Upper lobe of left lung (tissue), 6 donors: ENCODE results near the gene DPF3. TPM values are rescaled to one million over a fixed set of nuclear protein-coding genes. Genes with fewer than 3 reads are reported as not detected.

Experiments
- ATAC-seq, 2 donors: fragments of 200-7000 bp; cut with Tn5 transposase; one replicate each; pipeline ENCODE4 v1.9.1; 2022; ENCODE audit warnings: mild to moderate bottlenecking in 2 of 2, moderate library complexity in 2 of 2; ENCODE audit not compliant: low FRiP score in 2 of 2
- DNase-seq, 2 donors: peaks; one replicate each; pipeline ENCODE4 v3.0.0-alpha.2; 2019 to 2020
- H3K27ac ChIP-seq, 4 donors: fragments of 200-600 bp; sonication (generic); one replicate each; pipeline ENCODE4 v1.5.1; 2016 to 2019
- H3K27me3 ChIP-seq, 4 donors: fragments of 200-600 bp; sonication (generic); one replicate each; pipeline ENCODE4 v1.5.1; 2017 to 2019
- H3K36me3 ChIP-seq, 4 donors: fragments of 200-600 bp; sonication (generic); one replicate each; pipeline ENCODE4 v1.5.1; 2016 to 2019
- H3K4me1 ChIP-seq, 4 donors: fragments of 200-600 bp; sonication (generic); one replicate each; pipeline ENCODE4 v1.5.1; 2018 to 2019
- H3K4me3 ChIP-seq, 4 donors: fragments of 200-600 bp; sonication (generic); one replicate each; pipeline ENCODE4 v1.5.1; 2017 to 2019; ENCODE audit warnings: mild to moderate bottlenecking in 2 of 4, moderate library complexity in 1 of 4
- H3K9me3 ChIP-seq, 4 donors: fragments of 200-600 bp; sonication (generic); one replicate each; pipeline ENCODE4 v1.5.1; 2018 to 2019
- CTCF ChIP-seq, 6 experiments: fragments of 450-650 bp in 4 of 6; fragments of 200-600 bp in 2 of 6; sonication (generic) in 2 of 6; IDR thresholded peaks; one replicate each; pipeline ENCODE4 v1.5.1; 2016 to 2019; ENCODE audit warnings: antibody characterized with exemption in 6 of 6
- EP300 ChIP-seq, 4 donors: sonication (generic); formaldehyde crosslinking; IDR thresholded peaks; one replicate each; pipeline ENCODE4 v1.5.1; 2017; ENCODE audit warnings: antibody characterized with exemption in 4 of 4, control low read depth in 2 of 4
- POLR2A ChIP-seq, 4 donors: fragments of 450-650 bp; IDR thresholded peaks; one replicate each; pipeline ENCODE4 v1.5.1; 2016 to 2017; ENCODE audit warnings: antibody characterized with exemption in 4 of 4, mild to moderate bottlenecking in 2 of 4
- POLR2AphosphoS5 ChIP-seq, 2 donors: sonication (generic); formaldehyde crosslinking; IDR thresholded peaks; one replicate each; pipeline ENCODE4 v1.5.1; 2017; ENCODE audit warnings: antibody characterized with exemption in 2 of 2
- WGBS, 2 donors: methylation state at CpG; one replicate each; pipeline ENCODE4 v1.1.5; 2017 to 2018; 5-methylcytosine and 5-hydroxymethylcytosine counted together
- total RNA-seq, 6 donors: library from RNA; depleted of rRNA in 4 of 6; stranded (reverse); fragments of >200 nt in 4 of 6; gene quantifications; one replicate each; pipeline versions ENCODE4 v1.1.0 to v1.2.1, GENCODE V29; 2016 to 2021
- donor health status: DM: no; HTN: no; CAD: no; lungs with moderate emphysema.
- donor health status: DM: no; HTN: yes; CAD: no; lungs with severe emphysema.

DPF3 gene
- total RNA-seq, 6 donors from 2014 or later, result 0.30 to 1.3 (median 1.0) TPM

DNA sequence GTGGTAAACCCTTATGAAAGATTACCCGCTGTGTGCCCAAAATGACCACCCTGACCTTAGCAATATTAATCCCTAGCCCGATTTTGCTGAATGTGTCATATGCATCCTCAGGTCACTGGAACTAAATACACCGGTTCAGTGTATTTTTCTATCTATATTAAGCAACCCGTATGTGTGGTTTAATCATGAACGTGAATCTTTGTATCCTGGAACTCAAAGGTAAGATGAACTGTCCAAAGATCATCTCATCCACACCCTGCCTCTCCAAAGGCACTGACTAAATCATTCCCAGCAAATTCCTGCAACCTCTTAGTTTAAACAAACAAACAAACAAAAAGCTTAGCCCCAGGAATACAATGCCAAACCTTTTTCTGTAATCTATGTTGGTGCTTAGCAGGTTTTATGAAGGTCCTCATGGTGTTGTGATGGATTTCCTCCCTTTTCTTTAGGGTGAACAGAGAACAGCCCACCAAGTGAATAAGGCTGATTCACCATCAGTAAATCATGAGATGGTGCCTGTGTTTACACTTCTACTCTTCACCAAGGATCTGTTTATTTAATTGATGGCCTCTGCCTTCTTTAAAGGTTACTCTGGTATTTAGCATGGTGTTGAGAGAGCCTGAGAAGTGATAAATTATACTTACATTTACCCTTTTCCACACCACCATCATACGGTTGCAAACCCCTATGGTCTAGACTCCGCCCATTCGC is 298.6 kb downstream of the DPF3 start:
- Histone ChIP-seq H3K27ac (no peak overlapping the region), H3K9me3 (no peaks in the 10 kb centered on the region), H3K36me3 (no peaks in the 10 kb centered on the region), H3K27me3 (no peaks in the 10 kb centered on the region), H3K4me1 (no peaks in the 10 kb centered on the region), H3K4me3 (no peak overlapping the region)
- WGBS, 2 donors, result 91% methylated on average over 8 of the region's 8 CpGs
- TF ChIP-seq CTCF (IDR thresholded peaks at IDR 0.05) (no peak), POLR2A (IDR thresholded peaks at IDR 0.05) (no peak), POLR2AphosphoS5 (IDR thresholded peaks at IDR 0.05) (no peak), EP300 (IDR thresholded peaks at IDR 0.05) (no peak)
- no peak for DNase-seq
- ATAC-seq, result no peak

DNA sequence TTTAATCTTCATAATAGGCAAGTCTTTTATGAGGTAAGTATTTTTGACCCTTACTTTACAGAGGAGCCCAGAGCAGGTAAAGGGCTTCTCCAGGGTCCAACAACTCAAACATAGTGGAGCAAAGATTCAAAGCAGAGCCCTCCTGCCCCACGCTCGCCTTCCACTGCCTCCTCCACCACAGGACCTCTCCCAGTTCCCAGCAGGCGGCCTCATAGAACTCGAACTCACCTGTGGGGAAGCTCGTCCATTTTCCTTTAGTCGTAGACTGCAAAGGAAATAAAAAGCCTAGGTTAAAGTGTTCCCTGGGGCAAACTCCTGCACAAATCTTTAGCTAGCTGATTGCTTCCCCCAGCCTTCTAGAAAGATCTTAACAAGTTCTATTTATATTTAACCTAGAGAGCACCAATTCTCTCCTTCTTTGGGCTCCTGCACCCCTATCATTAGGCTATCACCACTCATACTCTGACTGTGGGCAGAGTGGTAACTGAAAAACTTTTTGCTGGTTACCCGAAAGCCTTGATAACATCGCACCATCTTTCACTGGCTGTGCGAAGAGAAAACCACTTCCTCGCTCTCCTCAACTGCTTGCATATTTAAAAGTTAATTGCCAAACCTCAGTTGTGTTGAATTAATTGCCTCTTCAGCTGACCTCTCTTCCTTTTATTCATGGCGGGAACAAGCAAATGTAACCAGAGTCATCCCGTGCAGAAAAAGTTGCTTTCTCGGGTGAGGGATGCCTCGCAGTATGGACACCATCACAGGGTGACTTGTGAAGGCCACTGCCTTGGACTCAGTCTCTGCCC is 299.6 kb downstream of the DPF3 start:
- Histone ChIP-seq H3K27me3 (no peaks in the 10 kb centered on the region), H3K4me1 (no peaks in the 10 kb centered on the region), H3K36me3 (no peaks in the 10 kb centered on the region), H3K4me3 (no peak overlapping the region), H3K9me3 (no peaks in the 10 kb centered on the region), H3K27ac (no peak overlapping the region)
- ATAC-seq (no peak), DNase-seq (no peak)
- TF ChIP-seq POLR2AphosphoS5 (IDR thresholded peaks at IDR 0.05) (no peak), EP300 (IDR thresholded peaks at IDR 0.05) (no peak)
- 66 to 68% methylated on average over 14 of the region's 14 CpGs for WGBS, 2 donors

DNA sequence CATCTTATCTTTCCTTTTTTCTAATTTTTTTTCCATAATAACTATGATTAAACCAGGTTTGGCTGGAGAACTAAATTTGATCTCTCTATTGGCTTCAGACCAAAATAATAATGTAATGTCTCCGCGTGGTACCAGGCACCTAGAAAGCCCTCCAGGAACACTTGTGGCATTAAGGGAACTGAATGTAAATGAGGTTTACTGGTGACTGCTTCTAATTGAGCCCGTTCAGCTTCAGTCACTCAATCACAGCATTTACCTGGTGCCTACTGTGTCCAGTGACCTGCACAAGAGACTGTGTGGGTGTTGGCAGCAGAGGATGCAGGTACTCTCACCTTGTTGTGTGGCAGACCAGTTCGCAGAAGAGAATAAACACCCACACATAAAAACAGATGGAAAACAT is 302.5 kb downstream of the DPF3 start:
- 64 to 66% methylated on average over 3 to 4 of the region's 4 CpGs for WGBS, 2 donors
- no peak for DNase-seq
- Histone ChIP-seq H3K27ac (no peak overlapping the region), H3K4me3 (no peak overlapping the region), H3K4me1 (no peaks in the 10 kb centered on the region), H3K9me3 (no peaks in the 10 kb centered on the region), H3K27me3 (no peaks in the 10 kb centered on the region), H3K36me3 (no peaks in the 10 kb centered on the region)
- no peak for ATAC-seq
- TF ChIP-seq EP300 (IDR thresholded peaks at IDR 0.05) (no peak), CTCF (IDR thresholded peaks at IDR 0.05) (no peak), POLR2A (IDR thresholded peaks at IDR 0.05) (no peak), POLR2AphosphoS5 (IDR thresholded peaks at IDR 0.05) (no peak)

- DNase-seq (no peak), ATAC-seq (no peak)
- no peak overlapping the region for H3K27ac ChIP-seq
- no peaks in the 10 kb centered on the region for H3K27me3 ChIP-seq
- no peaks in the 10 kb centered on the region for H3K9me3 ChIP-seq
- H3K4me1 ChIP-seq, result no peaks in the 10 kb centered on the region
- no peak for TF ChIP-seq POLR2A (IDR thresholded peaks at IDR 0.05)
- no peak for TF ChIP-seq EP300 (IDR thresholded peaks at IDR 0.05)
- TF ChIP-seq CTCF (IDR thresholded peaks at IDR 0.05), result no peak
- TF ChIP-seq POLR2AphosphoS5 (IDR thresholded peaks at IDR 0.05), result no peak
- 35 to 37% methylated on average over 7 of the region's 7 CpGs for WGBS, 2 donors
- no peak overlapping the region for H3K4me3 ChIP-seq
- H3K36me3 ChIP-seq, result no peaks in the 10 kb centered on the region
These were observed 303.3 kb downstream of the DPF3 start for GRCh38 chr14:72590577-72590976.

GRCh38 chr14:72589652-72590051 is 304.2 kb downstream of the DPF3 start:
- no peak for DNase-seq
- no peak for TF ChIP-seq POLR2A (IDR thresholded peaks at IDR 0.05)
- no peak for TF ChIP-seq EP300 (IDR thresholded peaks at IDR 0.05)
- no peak for TF ChIP-seq POLR2AphosphoS5 (IDR thresholded peaks at IDR 0.05)
- no peak for TF ChIP-seq CTCF (IDR thresholded peaks at IDR 0.05)
- H3K9me3 ChIP-seq, result no peaks in the 10 kb centered on the region
- no peaks in the 10 kb centered on the region for H3K4me1 ChIP-seq
- no peak for ATAC-seq
- H3K27me3 ChIP-seq, result no peaks in the 10 kb centered on the region
- no peak overlapping the region for H3K27ac ChIP-seq
- H3K4me3 ChIP-seq, result no peak overlapping the region
- no peaks in the 10 kb centered on the region for H3K36me3 ChIP-seq
